HUES6 (cell line): ENCODE results near the gene TBC1D28.
"Not testable (repeated sequence)": the region's sequence is repeated elsewhere in the genome, so short reads cannot be mapped to it uniquely, and the experiment has no call there.

Experiments used
- H3K27ac ChIP-seq: 2 replicates; pipeline ENCODE4 v1.7.0; 2013; ENCODE audit warnings: low read depth, mild to moderate bottlenecking, low read length, inconsistent platforms
- H3K27me3 ChIP-seq: 2 replicates; pipeline ENCODE4 v1.6.1; 2013; ENCODE audit warnings: low read length; ENCODE audit not compliant: control insufficient read depth, insufficient read depth
- H3K36me3 ChIP-seq: 2 replicates; pipeline ENCODE4 v1.6.1; 2013; ENCODE audit warnings: low read length; ENCODE audit not compliant: control insufficient read depth, insufficient read depth
- H3K4me1 ChIP-seq: 2 replicates; pipeline ENCODE4 v1.6.1; 2013; ENCODE audit warnings: low read length; ENCODE audit not compliant: control insufficient read depth, insufficient read depth
- H3K4me3 ChIP-seq: 2 replicates; pipeline ENCODE4 v1.5.1; 2013; ENCODE audit warnings: low read depth, low read length
- H3K9ac ChIP-seq: one replicate; pipeline ENCODE4 v1.6.1; 2013; ENCODE audit warnings: mild to moderate bottlenecking, low read length
- H3K9me3 ChIP-seq: 2 replicates; pipeline ENCODE4 v1.6.1; 2013; ENCODE audit warnings: low read depth, low read length; ENCODE audit not compliant: control insufficient read depth, insufficient read depth

TBC1D28 gene

DNA sequence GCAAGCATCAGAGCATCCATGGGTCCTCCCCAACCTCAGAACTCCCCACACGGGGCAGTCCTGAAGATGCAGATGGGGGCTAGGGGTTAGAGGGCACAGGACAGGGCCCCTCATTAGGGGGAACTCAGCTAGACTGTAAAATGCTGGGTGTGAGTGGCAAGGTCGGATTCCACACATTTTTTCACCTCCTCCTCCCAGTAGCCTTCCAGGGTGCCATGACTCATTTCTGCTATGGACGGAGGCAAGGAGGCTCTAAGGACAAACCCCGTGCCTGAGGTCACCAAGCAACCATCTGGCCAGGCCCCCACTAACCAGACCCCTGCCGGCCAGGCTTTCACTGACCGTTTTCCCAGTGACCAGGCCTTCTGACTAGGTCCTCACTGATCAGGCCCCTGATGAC, 1.1 kb downstream of the TBC1D28 start:
- not testable (repeated sequence) for H3K4me1 ChIP-seq, H3K36me3 ChIP-seq, H3K27me3 ChIP-seq, H3K27ac ChIP-seq, H3K4me3 ChIP-seq, H3K9me3 ChIP-seq, H3K9ac ChIP-seq

DNA sequence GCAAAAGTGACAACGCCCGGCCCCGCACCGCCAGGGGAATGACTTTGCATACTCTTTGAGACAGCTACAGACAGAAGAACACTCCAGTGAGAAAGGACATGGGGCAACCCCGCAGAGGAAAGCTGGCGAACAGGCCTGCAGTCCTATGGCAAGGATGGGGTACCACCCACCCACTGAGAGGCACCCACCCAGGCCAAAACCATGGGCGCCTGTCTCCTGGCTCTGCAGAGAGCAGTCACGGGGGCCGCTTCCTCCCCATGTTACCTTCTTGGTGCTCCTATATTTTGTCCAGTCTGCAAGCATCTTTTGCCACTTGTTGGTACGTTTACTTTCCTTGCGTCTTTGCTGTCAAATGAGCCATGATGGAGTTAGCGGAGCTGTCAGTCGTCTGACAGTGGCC, 5.8 kb downstream of the TBC1D28 start:
- not testable (repeated sequence) for H3K4me3 ChIP-seq, H3K27me3 ChIP-seq, H3K9ac ChIP-seq

DNA sequence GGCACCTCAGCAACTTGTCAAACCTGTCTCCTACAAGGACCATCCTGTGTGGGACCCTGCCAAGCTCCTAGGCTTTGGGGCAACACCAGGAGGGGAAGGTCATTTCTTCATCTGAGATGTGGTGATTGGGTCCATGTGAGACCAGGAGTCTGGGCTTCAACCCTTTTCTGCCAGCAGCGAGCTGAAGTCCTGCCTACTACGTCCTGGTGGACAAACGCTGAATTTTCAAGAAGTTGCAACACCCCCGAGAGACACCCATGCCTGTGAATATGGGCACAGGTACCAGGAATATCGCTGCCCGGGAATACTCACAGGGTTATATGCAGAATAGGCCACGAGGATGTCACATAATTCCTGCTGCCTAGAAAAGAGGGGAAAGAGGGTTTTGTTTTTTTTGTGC, 8.0 kb downstream of the TBC1D28 start:
- not testable (repeated sequence) for H3K36me3 ChIP-seq, H3K9ac ChIP-seq, H3K9me3 ChIP-seq, H3K4me1 ChIP-seq, H3K27ac ChIP-seq, H3K27me3 ChIP-seq, H3K4me3 ChIP-seq

More for the DNA sequence above, 5.8 kb downstream of the TBC1D28 start:
- H3K9me3 ChIP-seq, H3K36me3 ChIP-seq, H3K4me1 ChIP-seq, H3K27ac ChIP-seq: not testable (repeated sequence)

DNA sequence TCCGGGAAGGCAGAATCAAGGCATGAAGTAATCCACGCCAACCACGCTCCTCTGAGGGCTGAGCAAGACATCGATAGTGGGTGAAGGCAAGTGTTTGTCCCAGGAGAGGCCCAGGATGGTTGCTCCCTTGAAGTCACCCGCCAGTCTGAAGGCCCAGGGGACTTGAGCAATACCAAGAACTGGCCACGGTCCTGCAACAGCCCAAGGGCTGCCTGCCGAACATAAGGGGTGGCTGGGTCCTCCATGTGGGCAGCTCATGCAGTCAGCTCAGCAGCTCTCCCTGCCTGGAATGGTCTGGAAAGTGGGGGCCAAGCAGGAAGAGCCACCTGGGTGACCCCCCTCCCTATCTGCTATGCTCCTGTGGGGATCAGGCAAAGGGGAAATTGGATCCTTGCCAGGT, 8.4 kb downstream of the TBC1D28 start:
- H3K27ac ChIP-seq, H3K4me1 ChIP-seq, H3K27me3 ChIP-seq, H3K9ac ChIP-seq, H3K36me3 ChIP-seq, H3K9me3 ChIP-seq, H3K4me3 ChIP-seq: not testable (repeated sequence)

DNA sequence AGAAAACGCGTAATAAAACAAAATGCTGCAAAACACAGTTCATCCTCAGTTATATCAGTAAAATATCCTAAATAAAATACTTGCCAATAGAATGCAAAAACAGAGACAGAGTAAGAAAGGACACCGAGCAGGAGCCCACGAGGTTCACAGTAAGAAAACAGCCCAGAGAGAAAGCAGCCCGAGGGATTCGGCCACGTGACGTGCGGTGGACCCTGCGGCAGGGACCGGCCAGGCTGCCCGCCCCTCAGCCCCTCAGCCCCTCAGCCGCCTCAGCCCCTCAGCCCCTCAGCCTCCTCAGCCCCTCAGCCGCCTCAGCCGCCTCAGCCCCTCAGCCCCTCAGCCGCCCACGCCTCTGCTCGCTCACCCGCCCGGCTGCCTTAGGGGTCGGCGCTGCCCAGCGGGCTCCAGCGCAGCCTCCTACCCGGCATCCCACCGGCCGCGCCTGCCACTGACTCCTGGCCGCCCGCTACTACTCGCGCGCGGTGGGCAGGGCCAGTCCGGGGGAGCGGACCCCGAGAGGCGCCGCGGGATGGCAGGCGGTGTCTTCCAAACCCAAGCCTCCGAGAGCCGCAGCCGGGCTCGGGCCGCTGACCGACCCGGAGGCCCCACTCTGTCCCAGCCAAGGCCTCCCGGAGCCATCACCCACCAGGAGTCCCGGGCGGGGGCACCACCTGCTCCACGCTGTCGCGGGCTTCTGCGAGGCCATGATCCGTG, 9.5 kb downstream of the TBC1D28 start:
- H3K4me3 ChIP-seq: peak overlapping the region; percentile 43; the same call in 1 of the 2 replicates
- not testable (repeated sequence) for H3K9ac ChIP-seq

DNA sequence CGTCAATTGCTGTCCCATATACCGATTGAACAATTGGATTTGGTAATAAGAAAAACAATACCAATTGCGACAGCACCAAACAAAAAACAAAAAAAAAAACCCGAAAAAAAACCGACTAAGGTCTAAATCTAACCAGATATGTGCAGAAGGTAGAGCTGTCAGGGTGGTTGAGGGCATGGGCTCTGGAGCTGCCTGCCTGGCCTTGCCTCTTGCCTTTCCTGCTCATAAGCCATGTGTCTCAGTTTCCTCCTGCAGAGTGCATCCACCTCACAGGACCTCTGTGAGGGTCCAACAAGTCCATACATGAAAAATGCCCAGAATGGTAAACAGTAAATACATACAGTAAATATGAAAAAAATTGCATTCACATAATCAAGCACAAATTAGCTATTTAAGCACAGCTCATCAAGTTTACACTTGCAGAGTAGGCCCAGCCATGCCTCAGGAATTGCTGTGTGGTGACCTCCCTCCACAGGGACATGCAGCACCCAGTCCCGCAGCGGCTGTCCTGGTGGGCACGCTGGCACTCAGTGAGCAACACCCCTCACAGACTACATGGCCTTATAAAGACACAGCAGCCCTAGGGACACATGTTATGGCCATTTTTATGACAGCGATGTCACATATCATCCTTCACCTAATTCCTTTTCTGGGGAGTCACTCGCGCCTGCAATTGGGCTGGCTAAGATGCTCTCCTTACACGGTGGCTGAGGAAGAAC, 17.9 kb downstream of the TBC1D28 start:
- Histone ChIP-seq H3K27ac (no peak overlapping the region), H3K9me3 (peaks cover 10% of the 10 kb centered on the region; the same call in 1 of the 2 replicates), H3K9ac (no peak overlapping the region), H3K27me3 (no peaks in the 10 kb centered on the region), H3K36me3 (no peaks in the 10 kb centered on the region), H3K4me1 (no peaks in the 10 kb centered on the region), H3K4me3 (no peak overlapping the region)

More for the DNA sequence above, 9.5 kb downstream of the TBC1D28 start:
- not testable (repeated sequence) for H3K9me3 ChIP-seq, H3K4me1 ChIP-seq, H3K27ac ChIP-seq, H3K36me3 ChIP-seq, H3K27me3 ChIP-seq

DNA sequence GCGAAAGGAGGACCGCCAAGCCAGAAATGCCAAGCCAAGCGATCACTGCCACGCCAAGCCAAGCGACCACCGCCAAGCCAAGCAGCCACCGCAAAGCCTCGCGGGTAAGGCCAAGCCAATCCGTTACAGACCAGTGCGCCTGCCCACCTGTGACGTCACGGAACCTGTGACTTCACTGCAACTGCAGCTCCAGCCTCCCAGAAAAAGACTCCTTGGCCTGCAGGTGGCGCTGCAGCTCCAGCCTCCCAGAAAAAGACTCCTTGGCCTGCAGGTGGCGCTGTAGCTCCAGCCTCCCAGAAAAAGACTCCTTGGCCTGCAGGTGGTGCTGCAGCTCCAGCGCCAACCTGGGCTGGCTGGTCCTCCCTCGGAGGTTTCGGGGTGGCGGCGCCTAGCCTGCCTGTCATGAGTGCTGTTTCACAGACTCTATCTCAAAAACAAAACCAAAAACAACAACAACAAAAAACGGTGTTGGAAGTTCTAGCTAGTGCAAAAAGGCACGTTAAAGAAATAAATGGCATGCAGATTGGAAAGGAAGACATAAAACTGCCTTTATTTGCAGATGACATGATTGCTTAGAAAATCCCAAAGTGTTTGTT, 18.6 kb downstream of the TBC1D28 start:
- not testable (repeated sequence) for H3K27ac ChIP-seq

DNA sequence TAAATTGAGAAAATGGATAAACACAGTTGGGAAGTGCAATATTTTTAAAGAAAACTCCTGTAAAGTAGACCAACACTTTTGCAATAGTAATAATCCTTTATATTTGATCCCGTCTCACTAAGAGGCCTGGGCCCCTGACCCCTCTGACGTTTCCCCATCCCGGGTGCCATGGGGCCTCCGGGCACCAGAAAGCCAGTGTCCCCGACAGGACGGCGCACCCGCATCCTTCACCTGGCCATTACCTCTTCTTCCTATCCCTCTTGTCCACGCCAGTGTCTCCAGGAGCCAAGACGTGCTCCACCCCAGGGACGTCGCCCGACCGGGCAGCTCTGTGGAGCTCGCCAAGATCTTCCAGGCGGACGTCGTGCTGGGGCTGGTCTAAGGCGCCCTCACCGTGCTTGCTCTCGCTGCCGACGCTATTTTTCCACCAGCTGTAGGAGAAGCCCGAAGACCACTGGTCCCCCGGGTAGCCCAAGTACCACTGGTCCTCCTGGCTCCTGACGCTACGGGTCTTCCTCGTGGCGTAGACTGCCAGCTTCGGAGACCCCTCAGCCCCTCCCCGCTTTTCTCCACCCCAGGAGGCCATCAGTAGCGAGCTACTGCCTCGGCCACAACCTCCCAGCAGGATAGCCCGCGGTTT, 19.2 kb downstream of the TBC1D28 start:
- not testable (repeated sequence) for H3K27me3 ChIP-seq, H3K9ac ChIP-seq, H3K4me3 ChIP-seq, H3K4me1 ChIP-seq, H3K27ac ChIP-seq, H3K36me3 ChIP-seq
- H3K9me3 ChIP-seq: peaks cover 10% of the 10 kb centered on the region; the same call in 1 of the 2 replicates

More for the DNA sequence above, 18.6 kb downstream of the TBC1D28 start:
- not testable (repeated sequence) for H3K4me3 ChIP-seq, H3K27me3 ChIP-seq, H3K9ac ChIP-seq, H3K4me1 ChIP-seq, H3K36me3 ChIP-seq
- H3K9me3 ChIP-seq: peaks cover 10% of the 10 kb centered on the region; the same call in 1 of the 2 replicates

DNA sequence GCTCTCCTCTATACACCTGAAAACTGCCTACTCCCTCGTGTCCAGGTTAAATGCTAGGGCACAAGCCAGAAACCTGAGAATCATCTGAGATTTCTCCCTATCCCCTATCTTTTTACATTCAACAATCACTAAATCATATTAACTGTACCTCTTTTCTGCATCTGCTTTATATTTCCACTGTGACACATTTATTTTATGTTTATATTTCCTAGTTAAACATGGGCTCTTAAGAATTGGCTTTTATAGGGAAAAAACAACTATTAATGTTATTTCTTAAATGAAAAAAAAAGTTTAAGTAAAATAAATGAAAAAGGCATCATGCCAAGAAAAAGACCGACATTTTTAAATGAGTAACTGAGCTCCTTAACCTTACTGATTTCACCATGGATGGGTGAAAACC, 26.6 kb downstream of the TBC1D28 start:
- H3K27ac ChIP-seq, H3K9ac ChIP-seq, H3K9me3 ChIP-seq, H3K4me3 ChIP-seq, H3K36me3 ChIP-seq, H3K4me1 ChIP-seq, H3K27me3 ChIP-seq: not testable (repeated sequence)

DNA sequence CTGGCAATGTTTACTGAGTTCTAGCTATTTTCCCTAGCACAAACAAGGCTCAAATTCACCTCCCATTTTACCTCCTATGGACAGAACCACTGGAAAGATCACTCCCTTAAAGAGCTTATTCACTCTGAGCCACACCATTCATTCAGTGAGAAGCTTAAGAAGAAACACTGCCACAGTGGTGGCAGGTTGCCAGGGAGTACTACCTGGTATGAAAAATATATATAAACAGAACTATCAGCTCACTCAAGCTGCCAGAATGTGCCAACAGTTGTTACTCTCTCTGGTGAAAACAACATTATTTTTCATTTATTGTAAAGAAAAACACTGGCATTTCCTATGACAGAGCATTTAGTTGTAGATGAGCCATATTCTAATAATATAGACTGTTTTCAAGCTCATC, 31.2 kb downstream of the TBC1D28 start:
- not testable (repeated sequence) for H3K27me3 ChIP-seq, H3K4me3 ChIP-seq, H3K27ac ChIP-seq, H3K4me1 ChIP-seq, H3K9me3 ChIP-seq, H3K36me3 ChIP-seq, H3K9ac ChIP-seq

DNA sequence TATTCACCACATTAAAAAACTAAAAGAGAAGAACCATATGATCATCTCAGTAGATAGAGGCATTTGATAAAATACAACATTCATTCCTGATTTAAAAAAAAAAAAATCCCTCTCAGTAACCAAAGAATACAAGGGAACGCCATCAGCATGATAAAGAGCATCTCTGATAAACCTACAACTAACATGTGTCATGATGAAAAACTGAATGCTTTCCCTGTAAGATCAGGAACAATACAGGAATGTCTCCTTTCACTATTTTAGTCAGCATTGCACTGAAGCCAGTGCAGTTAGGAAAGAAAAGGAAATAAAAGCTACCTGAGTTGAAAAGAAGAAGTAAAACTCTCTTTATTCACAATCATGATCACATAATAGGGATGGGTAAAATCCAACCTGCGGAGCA, 51.1 kb downstream of the TBC1D28 start:
- H3K9me3 ChIP-seq, H3K9ac ChIP-seq, H3K4me3 ChIP-seq, H3K4me1 ChIP-seq, H3K27ac ChIP-seq, H3K27me3 ChIP-seq, H3K36me3 ChIP-seq: not testable (repeated sequence)
